Endothelial cell (in vitro differentiated cells): ENCODE results near the gene CFAP206. TPM values are rescaled to one million over a fixed set of nuclear protein-coding genes. Genes with fewer than 3 reads are reported as not detected.

Experiments used
- DNase-seq: peaks from one replicate; pipeline ENCODE4 v3.0.0; 2021; ENCODE audit warnings: low spot score
- H3K27ac Mint-ChIP-seq: one replicate; pipeline ENCODE4 v1.8.0; 2021; ENCODE audit warnings: mixed read lengths, inconsistent platforms; ENCODE audit not compliant: unreplicated experiment
- H3K27me3 Mint-ChIP-seq: one replicate; pipeline ENCODE4 v1.8.0; 2021; ENCODE audit warnings: mild to moderate bottlenecking, moderate library complexity, mixed read lengths, inconsistent platforms; ENCODE audit not compliant: unreplicated experiment
- H3K36me3 Mint-ChIP-seq: one replicate; pipeline ENCODE4 v1.8.0; 2021; ENCODE audit warnings: mild to moderate bottlenecking, low read depth, mixed read lengths, inconsistent platforms; ENCODE audit not compliant: unreplicated experiment
- H3K4me1 Mint-ChIP-seq: one replicate; pipeline ENCODE4 v1.8.0; 2021; ENCODE audit warnings: mild to moderate bottlenecking, mixed read lengths, inconsistent platforms; ENCODE audit not compliant: unreplicated experiment
- H3K4me3 Mint-ChIP-seq: one replicate; pipeline ENCODE4 v1.8.0; 2021; ENCODE audit warnings: mild to moderate bottlenecking, mixed read lengths, inconsistent platforms; ENCODE audit not compliant: unreplicated experiment
- H3K9me3 Mint-ChIP-seq: one replicate; pipeline ENCODE4 v1.8.0; 2021; ENCODE audit warnings: mixed read lengths, inconsistent platforms; ENCODE audit not compliant: unreplicated experiment
- total RNA-seq: library from RNA; stranded (reverse); fragmentation: NEBNext Ultra II Directional; extraction: Animal tissue kit (Norgen Biotek cat#: 25700); gene quantifications from one replicate; pipeline ENCODE4 v1.2.1, GENCODE V29; 2021; ENCODE audit not compliant: unreplicated experiment
- TF ChIP-seq, protein P1 (sequence below): fragments of 200-600 bp; sonication (generic); IDR thresholded peaks from one replicate; pipeline ENCODE4 v1.5.0; 2021; ENCODE audit warnings: antibody characterized with exemption; ENCODE audit not compliant: unreplicated experiment

The CFAP206 gene
- total RNA-seq, 1 donor from 2014 or later: 0.54 TPM

GRCh38 chr6:87419266-87419665, 11.5 kb downstream of the CFAP206 start:
- no peak overlapping the region for H3K27ac Mint-ChIP-seq
- TF ChIP-seq, protein P1, sequence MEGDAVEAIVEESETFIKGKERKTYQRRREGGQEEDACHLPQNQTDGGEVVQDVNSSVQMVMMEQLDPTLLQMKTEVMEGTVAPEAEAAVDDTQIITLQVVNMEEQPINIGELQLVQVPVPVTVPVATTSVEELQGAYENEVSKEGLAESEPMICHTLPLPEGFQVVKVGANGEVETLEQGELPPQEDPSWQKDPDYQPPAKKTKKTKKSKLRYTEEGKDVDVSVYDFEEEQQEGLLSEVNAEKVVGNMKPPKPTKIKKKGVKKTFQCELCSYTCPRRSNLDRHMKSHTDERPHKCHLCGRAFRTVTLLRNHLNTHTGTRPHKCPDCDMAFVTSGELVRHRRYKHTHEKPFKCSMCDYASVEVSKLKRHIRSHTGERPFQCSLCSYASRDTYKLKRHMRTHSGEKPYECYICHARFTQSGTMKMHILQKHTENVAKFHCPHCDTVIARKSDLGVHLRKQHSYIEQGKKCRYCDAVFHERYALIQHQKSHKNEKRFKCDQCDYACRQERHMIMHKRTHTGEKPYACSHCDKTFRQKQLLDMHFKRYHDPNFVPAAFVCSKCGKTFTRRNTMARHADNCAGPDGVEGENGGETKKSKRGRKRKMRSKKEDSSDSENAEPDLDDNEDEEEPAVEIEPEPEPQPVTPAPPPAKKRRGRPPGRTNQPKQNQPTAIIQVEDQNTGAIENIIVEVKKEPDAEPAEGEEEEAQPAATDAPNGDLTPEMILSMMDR: no peak
- no peak for DNase-seq
- no peaks in the 10 kb centered on the region for H3K27me3 Mint-ChIP-seq
- H3K4me3 Mint-ChIP-seq: no peak overlapping the region
- H3K36me3 Mint-ChIP-seq: no peaks in the 10 kb centered on the region
- no peaks in the 10 kb centered on the region for H3K9me3 Mint-ChIP-seq
- no peaks in the 10 kb centered on the region for H3K4me1 Mint-ChIP-seq

GRCh38 chr6:87420360-87420759, 12.6 kb downstream of the CFAP206 start:
- TF ChIP-seq, protein P1: no peak
- Mint-ChIP-seq H3K27ac (no peak overlapping the region), H3K36me3 (no peaks in the 10 kb centered on the region), H3K27me3 (no peaks in the 10 kb centered on the region), H3K9me3 (no peaks in the 10 kb centered on the region), H3K4me1 (no peaks in the 10 kb centered on the region), H3K4me3 (no peak overlapping the region)
- DNase-seq: no peak

- no peaks in the 10 kb centered on the region for H3K36me3 Mint-ChIP-seq
- H3K4me1 Mint-ChIP-seq: no peaks in the 10 kb centered on the region
- no peak overlapping the region for H3K27ac Mint-ChIP-seq
- TF ChIP-seq, protein P1: no peak
- no peak for DNase-seq
- no peaks in the 10 kb centered on the region for H3K9me3 Mint-ChIP-seq
- no peak overlapping the region for H3K4me3 Mint-ChIP-seq
- no peaks in the 10 kb centered on the region for H3K27me3 Mint-ChIP-seq
Observed at GRCh38 chr6:87421576-87421975, 13.8 kb downstream of the CFAP206 start.

- Mint-ChIP-seq H3K27ac (no peak overlapping the region), H3K9me3 (no peaks in the 10 kb centered on the region), H3K36me3 (no peaks in the 10 kb centered on the region), H3K27me3 (no peaks in the 10 kb centered on the region), H3K4me3 (no peak overlapping the region), H3K4me1 (peaks cover 5% of the 10 kb centered on the region)
- DNase-seq: no peak
- TF ChIP-seq, protein P1: no peak
Observed at GRCh38 chr6:87426789-87427188, 19.0 kb downstream of the CFAP206 start.

- Mint-ChIP-seq H3K4me1 (peaks cover 5% of the 10 kb centered on the region), H3K27me3 (peaks cover under 1% of the 10 kb centered on the region), H3K9me3 (no peaks in the 10 kb centered on the region), H3K27ac (no peak overlapping the region), H3K36me3 (no peaks in the 10 kb centered on the region), H3K4me3 (no peak overlapping the region)
- TF ChIP-seq, protein P1: no peak
- DNase-seq: no peak
Observed at GRCh38 chr6:87430499-87430898, 22.7 kb downstream of the CFAP206 start.
